K562 (cell line): ENCODE data around the gene RCHY1. TPM values are rescaled to one million over a fixed set of nuclear protein-coding genes. Genes with fewer than 3 reads are reported as not detected.

ENCODE experiments used
- ATF3 ChIP-seq, 2 experiments: fragments of 450-650 bp in 1 of 2; sonication (generic) in 1 of 2; formaldehyde crosslinking in 1 of 2; IDR thresholded peaks in 1 of 2; conservative IDR thresholded peaks in 1 of 2; 2 replicates each; pipeline versions ENCODE4 v1.6.1 to v1.8.1; 2016 to 2023; ENCODE audit warnings: mild to moderate bottlenecking in 2 of 2, moderate library complexity in 2 of 2, inconsistent platforms in 1 of 2, missing genetic modification reagents in 1 of 2
- CAMTA2 ChIP-seq: fragments of 250-450 bp; sonication (Bioruptor Pico); conservative IDR thresholded peaks from 2 replicates; pipeline ENCODE4 v1.5.1; 2022
- CHCHD3 ChIP-seq: fragments of 250-450 bp; sonication (Bioruptor Pico); IDR thresholded peaks from 2 replicates; pipeline ENCODE4 v2.1.2; 2022; ENCODE audit warnings: mild to moderate bottlenecking
- ETV1 ChIP-seq: fragments of 450-650 bp; conservative IDR thresholded peaks from 2 replicates; pipeline ENCODE4 v1.6.1; 2016; ENCODE audit warnings: missing genetic modification characterization, control low read depth, low read depth, missing compliant biosample characterization
- FOXO4 ChIP-seq: fragments of 450-650 bp; formaldehyde crosslinking; IDR thresholded peaks from 2 replicates; pipeline ENCODE4 v1.4.0; 2020; ENCODE audit warnings: mild to moderate bottlenecking, moderate library complexity
- GATAD2B ChIP-seq: fragments of 450-650 bp; IDR thresholded peaks from 2 replicates; pipeline ENCODE4 v1.6.1; 2017; ENCODE audit warnings: mild to moderate bottlenecking, borderline replicate concordance
- GTF3C2 ChIP-seq: IDR thresholded peaks from 3 replicates; pipeline ENCODE4 v1.6.1; 2011; ENCODE audit warnings: borderline replicate concordance, mild to moderate bottlenecking, moderate library complexity; ENCODE audit not compliant: insufficient read length; ENCODE audit errors: extremely low read depth
- HMG20B ChIP-seq: fragments of 250-450 bp; sonication (Bioruptor Pico); IDR thresholded peaks from 2 replicates; pipeline ENCODE4 v1.5.0; 2021; ENCODE audit warnings: mild to moderate bottlenecking
- IFI16 ChIP-seq: fragments of 250-450 bp; sonication (Bioruptor Pico); IDR thresholded peaks from 2 replicates; pipeline ENCODE4 v2.1.2; 2022; ENCODE audit warnings: mild to moderate bottlenecking, inconsistent platforms
- KLF10 ChIP-seq: fragments of 250-450 bp; sonication (Bioruptor Pico); IDR thresholded peaks from 2 replicates; pipeline ENCODE4 v1.6.1; 2021; ENCODE audit warnings: matching md5 sums
- MAFK ChIP-seq: IDR thresholded peaks from 2 replicates; pipeline ENCODE4 v1.6.1; 2011; ENCODE audit warnings: low read length, improper control_type of control experiment
- NEUROD1 ChIP-seq: fragments of 150-350 bp; IDR thresholded peaks from 2 replicates; pipeline ENCODE4 v1.6.1; 2014; ENCODE audit warnings: borderline replicate concordance, low read length, low read depth; ENCODE audit not compliant: partially characterized antibody
- RFX7 ChIP-seq: fragments of 250-450 bp; sonication (Bioruptor Pico); IDR thresholded peaks from 2 replicates; pipeline ENCODE4 v1.5.1; 2021; ENCODE audit warnings: mild to moderate bottlenecking
- SMARCC2 ChIP-seq: fragments of 450-650 bp; IDR thresholded peaks from 2 replicates; pipeline ENCODE4 v1.6.1; 2017; ENCODE audit warnings: antibody characterized with exemption, moderate library complexity, mild to moderate bottlenecking, low read depth
- TFE3 ChIP-seq: fragments of 450-650 bp; formaldehyde crosslinking; IDR thresholded peaks from 2 replicates; pipeline ENCODE4 v1.4.0; 2020; ENCODE audit warnings: mild to moderate bottlenecking, mixed read lengths
- U2AF2 ChIP-seq: fragments of 200-400 bp; formaldehyde crosslinking; optimal IDR thresholded peaks from 2 replicates; pipeline ENCODE3; 2017; ENCODE audit warnings: low read depth, mild to moderate bottlenecking, low read length
- ZNF224 ChIP-seq: sonication (generic); formaldehyde crosslinking; IDR thresholded peaks from 2 replicates; pipeline ENCODE4 v1.8.0; 2022; ENCODE audit warnings: mild to moderate bottlenecking, missing genetic modification reagents
- ZNF23 ChIP-seq: fragments of 250-450 bp; sonication (Bioruptor Pico); IDR thresholded peaks from 2 replicates; pipeline ENCODE4 v1.4.0; 2020; ENCODE audit warnings: mild to moderate bottlenecking
- ZNF24 ChIP-seq: fragments of 450-650 bp; IDR thresholded peaks from 2 replicates; pipeline ENCODE4 v1.6.1; 2016
- ZNF324 ChIP-seq: fragments of 250-450 bp; sonication (Bioruptor Pico); IDR thresholded peaks from 2 replicates; pipeline ENCODE4 v1.4.0; 2020; ENCODE audit warnings: mild to moderate bottlenecking
- ZNF431 ChIP-seq: sonication (generic); formaldehyde crosslinking; IDR thresholded peaks from 2 replicates; pipeline ENCODE4 v1.8.0; 2022; ENCODE audit warnings: mild to moderate bottlenecking, missing genetic modification reagents
- polyA plus RNA-seq, 8 experiments: library from polyadenylated mRNA; depleted of rRNA in 4 of 8; stranded (reverse) in 5 of 8; unstranded in 3 of 8; fragments of >200 nt; fragmentation: Nextera tagmentation in 2 of 8; fragmentation: Illumina TruSeq in 1 of 8; extraction: Ambion mirVana in 2 of 8; extraction: Trizol in 1 of 8; gene quantifications; 2 replicates each; pipeline versions ENCODE4 v1.2.1 to v1.2.3, GENCODE V29; 2011 to 2014; ENCODE audit warnings: inconsistent platforms in 1 of 8, missing spikeins in 1 of 8
- total RNA-seq, 7 experiments: library from RNA; depleted of rRNA in 6 of 7; stranded (reverse); fragments of >200 nt in 6 of 7; fragmentation: Illumina TruSeq in 2 of 7; extraction: Trizol in 2 of 7; gene quantifications; 2 replicates each; pipeline versions ENCODE4 v1.2.1 to v1.2.3, GENCODE V29; 2011 to 2021; ENCODE audit warnings: low replicate concordance in 1 of 7

Gene RCHY1
- total and polyA plus RNA-seq, 9 of the 15 experiments (the other 6 are each of a cell fraction or from before 2014, with no cell fraction given) = 27.3 to 85.1 (median 45.9) TPM

GRCh38 chr4:75512386-75513211, 1.6 kb downstream of the RCHY1 start (continued):
- TF ChIP-seq ZNF324 = no peak
- no peak for TF ChIP-seq CAMTA2 (CRISPR knock-in tag)
- TF ChIP-seq NEUROD1 = peak; percentile 57
- TF ChIP-seq ZNF24 = peak; percentile 24; the same call in 1 of the 2 replicates
- TF ChIP-seq U2AF2 = no peak
- no peak for TF ChIP-seq GTF3C2
- TF ChIP-seq ZNF23 (CRISPR knock-in tag) = no peak
- peak; percentile 96 for TF ChIP-seq ETV1 (tag)
- peak; percentile 31; the same call in 1 of the 2 replicates for TF ChIP-seq ATF3 (IDR thresholded peaks at IDR 0.05)
- TF ChIP-seq ATF3 (CRISPR knock-in tag; conservative IDR thresholded peaks at IDR 0.05) = no peak
- peak; percentile 81 for TF ChIP-seq SMARCC2
- peak; percentile 83; the same call in 1 of the 2 replicates for TF ChIP-seq GATAD2B
- TF ChIP-seq TFE3 = no peak
- no peak for TF ChIP-seq HMG20B (CRISPR knock-in tag)
- no peak for TF ChIP-seq IFI16 (CRISPR knock-in tag)
- no peak for TF ChIP-seq ZNF224 (CRISPR knock-in tag)
- TF ChIP-seq FOXO4 (CRISPR knock-in tag) = no peak
- TF ChIP-seq RFX7 (CRISPR knock-in tag) = no peak
- TF ChIP-seq CHCHD3 (CRISPR knock-in tag) = no peak
- TF ChIP-seq ZNF431 (CRISPR knock-in tag) = no peak
- TF ChIP-seq MAFK = no peak
- no peak for TF ChIP-seq KLF10
